ENCODE measurements around the gene CSPG4. TPM values are rescaled to one million over a fixed set of nuclear protein-coding genes. Genes with fewer than 3 reads are reported as not detected.

CSPG4 gene
- total and polyA plus RNA-seq, 2 of the 13 experiments (the other 11 are each of a cell fraction or from before 2014, with no cell fraction given) = 0.01 to 0.04 TPM

GRCh38 chr15:75650908-75651809 lies 61.5 kb downstream of the CSPG4 start (continued):
- TF ChIP-seq MZF1 (CRISPR knock-in tag; IDR thresholded peaks at IDR 0.05; ENCODE audit: borderline replicate concordance) (0 out of 2 replicates have a peak, but pooled peaks have one; percentile 25), CTCF (CRISPR knock-in tag; IDR thresholded peaks at IDR 0.05) (no peak; the same call in 1 of the 2 replicates), MIXL1 (CRISPR knock-in tag; IDR thresholded peaks at IDR 0.05) (0 out of 2 replicates have a peak, but pooled peaks have one; percentile 39), SSRP1 (CRISPR knock-in tag; IDR thresholded peaks at IDR 0.05) (no peak), BATF2 (CRISPR knock-in tag; IDR thresholded peaks at IDR 0.05) (no peak), ZNF138 (CRISPR knock-in tag; IDR thresholded peaks at IDR 0.05; ENCODE audit: low read depth) (no peak), ZNF598 (CRISPR knock-in tag; IDR thresholded peaks at IDR 0.05; ENCODE audit: borderline replicate concordance) (peak; percentile 60; the same call in 1 of the 2 replicates), IRX3 (CRISPR knock-in tag; IDR thresholded peaks at IDR 0.05; ENCODE audit: borderline replicate concordance, low read depth) (no peak), MNT (IDR thresholded peaks at IDR 0.05) (no peak), ZNF256 (CRISPR knock-in tag; conservative IDR thresholded peaks at IDR 0.05) (no peak), ZBTB42 (CRISPR knock-in tag; IDR thresholded peaks at IDR 0.05) (no peak), HOXA5 (CRISPR knock-in tag; IDR thresholded peaks at IDR 0.05) (no peak), ZNF33B (CRISPR knock-in tag; IDR thresholded peaks at IDR 0.05) (no peak), BRD4 (CRISPR knock-in tag; IDR thresholded peaks at IDR 0.05) (0 out of 2 replicates have a peak, but pooled peaks have one; percentile 21), CREB3 (CRISPR knock-in tag; IDR thresholded peaks at IDR 0.05) (no peak), GATAD2A (CRISPR knock-in tag; IDR thresholded peaks at IDR 0.05) (peak; percentile 83), TRIM22 (IDR thresholded peaks at IDR 0.05) (no peak), REXO4 (CRISPR knock-in tag; IDR thresholded peaks at IDR 0.05; ENCODE audit: borderline replicate concordance) (no peak)

All from HepG2 (cell line).